ENCODE results near the gene ST8SIA3.

Gene ST8SIA3

DNA sequence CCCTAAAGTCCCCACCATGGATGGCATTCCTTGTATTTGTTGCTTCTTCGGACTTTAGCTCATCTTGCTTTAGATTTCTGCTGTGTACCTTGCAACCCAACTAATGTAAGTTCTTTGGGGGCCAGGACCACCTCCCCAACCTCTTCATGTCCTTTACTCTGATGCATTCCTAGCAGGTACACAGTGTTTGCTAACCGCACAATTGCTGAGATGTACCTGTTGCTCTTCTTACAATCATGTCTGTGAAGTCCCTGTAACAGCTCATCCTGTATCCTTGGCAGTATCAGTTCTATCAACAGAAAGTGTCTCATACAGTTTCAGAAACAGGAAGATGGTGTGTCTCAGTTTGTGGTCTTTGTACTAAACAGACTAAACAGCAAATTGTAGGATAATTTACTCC, 24.1 kb downstream of the ST8SIA3 start:
- TF ChIP-seq CREB1 (IDR thresholded peaks at IDR 0.05; ENCODE audit: low read depth) (no peak), FOXM1 (IDR thresholded peaks at IDR 0.05; ENCODE audit: borderline replicate concordance, low read depth) (no peak), EP300 (IDR thresholded peaks at IDR 0.05; ENCODE audit: borderline replicate concordance) (no peak), TCF12 (IDR thresholded peaks at IDR 0.05; ENCODE audit: low read depth) (no peak), REST (IDR thresholded peaks at IDR 0.05; ENCODE audit: low read depth) (no peak), CEBPB (IDR thresholded peaks at IDR 0.05) (no peak), RAD21 (IDR thresholded peaks at IDR 0.05; ENCODE audit: low read depth) (no peak), TEAD4 (IDR thresholded peaks at IDR 0.05) (no peak), EGR1 (IDR thresholded peaks at IDR 0.05) (no peak), TAF1 (IDR thresholded peaks at IDR 0.05; ENCODE audit: low read depth) (no peak), NFIC (IDR thresholded peaks at IDR 0.05) (no peak)
- TF ChIP-seq, protein P1, sequence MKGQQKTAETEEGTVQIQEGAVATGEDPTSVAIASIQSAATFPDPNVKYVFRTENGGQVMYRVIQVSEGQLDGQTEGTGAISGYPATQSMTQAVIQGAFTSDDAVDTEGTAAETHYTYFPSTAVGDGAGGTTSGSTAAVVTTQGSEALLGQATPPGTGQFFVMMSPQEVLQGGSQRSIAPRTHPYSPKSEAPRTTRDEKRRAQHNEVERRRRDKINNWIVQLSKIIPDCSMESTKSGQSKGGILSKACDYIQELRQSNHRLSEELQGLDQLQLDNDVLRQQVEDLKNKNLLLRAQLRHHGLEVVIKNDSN (IDR thresholded peaks at IDR 0.05): no peak
- TF ChIP-seq, protein P2, sequence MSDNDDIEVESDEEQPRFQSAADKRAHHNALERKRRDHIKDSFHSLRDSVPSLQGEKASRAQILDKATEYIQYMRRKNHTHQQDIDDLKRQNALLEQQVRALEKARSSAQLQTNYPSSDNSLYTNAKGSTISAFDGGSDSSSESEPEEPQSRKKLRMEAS (IDR thresholded peaks at IDR 0.05): no peak

- TF ChIP-seq EGR1 (IDR thresholded peaks at IDR 0.05) (no peak), RAD21 (IDR thresholded peaks at IDR 0.05; ENCODE audit: low read depth) (no peak), CREB1 (IDR thresholded peaks at IDR 0.05; ENCODE audit: low read depth) (no peak), FOXM1 (IDR thresholded peaks at IDR 0.05; ENCODE audit: borderline replicate concordance, low read depth) (no peak), CEBPB (IDR thresholded peaks at IDR 0.05) (no peak), ZBTB7A (IDR thresholded peaks at IDR 0.05; ENCODE audit: low read depth) (no peak), TEAD4 (IDR thresholded peaks at IDR 0.05) (no peak)
- TF ChIP-seq, protein P1 (IDR thresholded peaks at IDR 0.05): no peak
- TF ChIP-seq, protein P2 (IDR thresholded peaks at IDR 0.05): no peak
Measured at GRCh38 chr18:57389271-57389670, 36.9 kb downstream of the ST8SIA3 start.

DNA sequence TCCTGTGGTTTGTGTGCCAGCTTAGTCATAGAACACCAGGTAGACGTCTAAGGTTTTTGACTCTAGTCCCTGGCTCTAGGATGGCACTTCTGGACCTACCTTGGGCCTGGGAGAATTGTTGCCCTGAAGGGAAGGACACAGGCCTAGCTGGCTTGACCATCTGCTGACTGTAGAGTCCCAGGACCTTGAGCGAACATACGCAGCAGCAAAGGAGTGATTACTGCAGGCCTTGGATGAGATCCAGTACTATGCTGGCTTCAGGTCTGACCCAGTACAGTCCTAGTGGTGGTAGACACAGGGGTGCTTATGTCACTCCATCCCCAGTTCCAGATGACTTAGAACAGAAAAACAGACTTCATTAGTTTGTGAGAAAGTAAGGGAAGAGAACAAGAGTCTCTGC, 37.7 kb downstream of the ST8SIA3 start:
- TF ChIP-seq ZBTB7A (IDR thresholded peaks at IDR 0.05; ENCODE audit: low read depth): no peak
- TF ChIP-seq TAF1 (IDR thresholded peaks at IDR 0.05; ENCODE audit: low read depth): no peak

GRCh38 chr18:57397440-57398132, 45.2 kb downstream of the ST8SIA3 start:
- TF ChIP-seq CEBPB (IDR thresholded peaks at IDR 0.05) (no peak), REST (IDR thresholded peaks at IDR 0.05; ENCODE audit: low read depth) (no peak), EGR1 (IDR thresholded peaks at IDR 0.05) (no peak)

DNA sequence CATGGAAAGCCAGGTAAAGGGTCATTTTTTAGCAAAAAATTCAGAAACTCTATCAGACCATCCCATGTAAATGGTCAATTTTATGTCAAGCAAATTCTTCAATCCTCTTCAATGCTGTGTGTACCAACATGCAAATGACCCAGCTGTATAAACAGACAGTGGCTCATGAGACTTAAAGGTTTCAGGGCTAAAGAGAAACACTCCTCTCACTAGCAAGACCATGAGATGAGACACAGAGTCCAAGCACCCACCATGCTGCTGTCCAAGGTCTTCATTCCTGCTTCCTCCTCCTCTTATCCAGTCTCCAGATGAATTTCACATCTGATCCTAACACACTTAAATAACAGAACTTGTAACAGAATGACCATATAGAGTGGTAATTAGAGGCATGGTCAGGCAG, 52.0 kb downstream of the ST8SIA3 start:
- TF ChIP-seq ZBTB7A (IDR thresholded peaks at IDR 0.05; ENCODE audit: low read depth) (no peak), REST (IDR thresholded peaks at IDR 0.05; ENCODE audit: low read depth) (peak; percentile 63)

DNA sequence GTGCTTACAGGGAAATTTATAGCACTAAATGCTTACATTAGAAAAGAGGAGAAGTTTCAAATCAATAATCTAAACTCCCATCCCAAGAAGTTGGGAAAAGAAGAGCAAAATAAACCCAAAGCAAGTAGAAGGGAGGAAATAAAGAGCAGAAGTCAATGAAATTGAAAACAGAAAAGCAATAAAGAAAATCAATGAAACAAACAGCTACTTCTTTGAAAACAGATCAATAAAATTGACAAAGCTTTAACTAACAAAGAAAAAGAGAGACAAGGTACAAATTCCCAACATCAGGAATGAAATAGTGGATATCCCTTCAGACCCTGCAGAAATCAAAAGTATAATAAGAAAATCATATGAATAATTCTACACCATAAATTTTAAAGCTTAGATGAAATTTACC, 57.3 kb downstream of the ST8SIA3 start:
- TF ChIP-seq CREB1 (IDR thresholded peaks at IDR 0.05; ENCODE audit: low read depth) (no peak), TEAD4 (IDR thresholded peaks at IDR 0.05) (no peak), REST (IDR thresholded peaks at IDR 0.05; ENCODE audit: low read depth) (no peak), TAF1 (IDR thresholded peaks at IDR 0.05; ENCODE audit: low read depth) (no peak), TCF12 (IDR thresholded peaks at IDR 0.05; ENCODE audit: low read depth) (no peak), FOXM1 (IDR thresholded peaks at IDR 0.05; ENCODE audit: borderline replicate concordance, low read depth) (no peak), EP300 (IDR thresholded peaks at IDR 0.05; ENCODE audit: borderline replicate concordance) (no peak)
- TF ChIP-seq, protein P2 (IDR thresholded peaks at IDR 0.05): no peak
- TF ChIP-seq, protein P1 (IDR thresholded peaks at IDR 0.05): no peak

Data from Ishikawa (cell line).